ENCODE measurements around the gene DCAF11. TPM values are rescaled to one million over a fixed set of nuclear protein-coding genes. Genes with fewer than 3 reads are reported as not detected.

Gene DCAF11
- total and polyA plus RNA-seq, 2 of the 13 experiments (the other 11 are each of a cell fraction or from before 2014, with no cell fraction given), result 150 to 257 TPM

DNA sequence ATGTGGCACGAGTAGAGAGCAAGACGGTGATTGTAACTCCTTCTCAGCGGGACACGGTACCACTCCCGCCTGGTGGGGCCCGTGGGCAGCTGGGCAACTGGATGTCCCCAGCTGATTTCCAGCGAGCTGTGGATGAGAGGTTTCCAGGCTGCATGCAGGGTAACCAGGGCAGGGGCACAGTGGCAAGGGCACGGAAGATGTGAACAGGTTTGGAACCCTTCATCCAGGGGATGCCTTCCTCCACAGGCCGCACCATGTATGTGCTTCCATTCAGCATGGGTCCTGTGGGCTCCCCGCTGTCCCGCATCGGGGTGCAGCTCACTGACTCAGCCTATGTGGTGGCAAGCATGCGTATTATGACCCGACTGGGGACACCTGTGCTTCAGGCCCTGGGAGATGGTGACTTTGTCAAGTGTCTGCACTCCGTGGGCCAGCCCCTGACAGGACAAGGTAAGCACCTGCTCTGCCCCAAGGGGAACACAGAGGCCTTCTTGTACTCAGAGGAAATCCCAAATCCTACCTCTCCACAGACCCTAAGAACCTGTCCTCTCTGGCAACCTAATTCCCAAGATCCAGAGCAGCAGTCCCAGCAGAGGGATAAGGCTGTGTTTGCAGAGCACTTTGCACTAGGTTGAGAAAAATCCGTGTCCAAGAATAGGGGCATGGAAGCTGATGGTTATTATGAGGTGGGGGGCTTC, 16.2 kb upstream of the DCAF11 start (continued):
- 0 out of 2 replicates have a peak, but pooled peaks have one; percentile 48 for TF ChIP-seq MZF1 (CRISPR knock-in tag; IDR thresholded peaks at IDR 0.05; ENCODE audit: borderline replicate concordance)
- TF ChIP-seq, protein P1, sequence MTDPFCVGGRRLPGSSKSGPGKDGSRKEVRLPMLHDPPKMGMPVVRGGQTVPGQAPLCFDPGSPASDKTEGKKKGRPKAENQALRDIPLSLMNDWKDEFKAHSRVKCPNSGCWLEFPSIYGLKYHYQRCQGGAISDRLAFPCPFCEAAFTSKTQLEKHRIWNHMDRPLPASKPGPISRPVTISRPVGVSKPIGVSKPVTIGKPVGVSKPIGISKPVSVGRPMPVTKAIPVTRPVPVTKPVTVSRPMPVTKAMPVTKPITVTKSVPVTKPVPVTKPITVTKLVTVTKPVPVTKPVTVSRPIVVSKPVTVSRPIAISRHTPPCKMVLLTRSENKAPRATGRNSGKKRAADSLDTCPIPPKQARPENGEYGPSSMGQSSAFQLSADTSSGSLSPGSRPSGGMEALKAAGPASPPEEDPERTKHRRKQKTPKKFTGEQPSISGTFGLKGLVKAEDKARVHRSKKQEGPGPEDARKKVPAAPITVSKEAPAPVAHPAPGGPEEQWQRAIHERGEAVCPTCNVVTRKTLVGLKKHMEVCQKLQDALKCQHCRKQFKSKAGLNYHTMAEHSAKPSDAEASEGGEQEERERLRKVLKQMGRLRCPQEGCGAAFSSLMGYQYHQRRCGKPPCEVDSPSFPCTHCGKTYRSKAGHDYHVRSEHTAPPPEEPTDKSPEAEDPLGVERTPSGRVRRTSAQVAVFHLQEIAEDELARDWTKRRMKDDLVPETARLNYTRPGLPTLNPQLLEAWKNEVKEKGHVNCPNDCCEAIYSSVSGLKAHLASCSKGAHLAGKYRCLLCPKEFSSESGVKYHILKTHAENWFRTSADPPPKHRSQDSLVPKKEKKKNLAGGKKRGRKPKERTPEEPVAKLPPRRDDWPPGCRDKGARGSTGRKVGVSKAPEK (CRISPR knock-in tag; IDR thresholded peaks at IDR 0.05; ENCODE audit: borderline replicate concordance), result peak; percentile 51; the same call in 1 of the 2 replicates
- peak; percentile 31; the same call in 1 of the 2 replicates for TF ChIP-seq ZNF768 (CRISPR knock-in tag; IDR thresholded peaks at IDR 0.05)
- no peak for TF ChIP-seq ZNF224 (CRISPR knock-in tag; IDR thresholded peaks at IDR 0.05)
- no peak for TF ChIP-seq RNF2 (conservative IDR thresholded peaks at IDR 0.05; ENCODE audit: low read depth)
- peak; percentile 74 for TF ChIP-seq TAF15 (IDR thresholded peaks at IDR 0.05; ENCODE audit: low read depth, low read length, poor library complexity, severe bottlenecking)
- no peak for TF ChIP-seq NFIC (IDR thresholded peaks at IDR 0.05; ENCODE audit: low read length)
- TF ChIP-seq POLR2G (IDR thresholded peaks at IDR 0.05; ENCODE audit: low read depth, low read length), result peak; percentile 22
- TF ChIP-seq, protein P2, sequence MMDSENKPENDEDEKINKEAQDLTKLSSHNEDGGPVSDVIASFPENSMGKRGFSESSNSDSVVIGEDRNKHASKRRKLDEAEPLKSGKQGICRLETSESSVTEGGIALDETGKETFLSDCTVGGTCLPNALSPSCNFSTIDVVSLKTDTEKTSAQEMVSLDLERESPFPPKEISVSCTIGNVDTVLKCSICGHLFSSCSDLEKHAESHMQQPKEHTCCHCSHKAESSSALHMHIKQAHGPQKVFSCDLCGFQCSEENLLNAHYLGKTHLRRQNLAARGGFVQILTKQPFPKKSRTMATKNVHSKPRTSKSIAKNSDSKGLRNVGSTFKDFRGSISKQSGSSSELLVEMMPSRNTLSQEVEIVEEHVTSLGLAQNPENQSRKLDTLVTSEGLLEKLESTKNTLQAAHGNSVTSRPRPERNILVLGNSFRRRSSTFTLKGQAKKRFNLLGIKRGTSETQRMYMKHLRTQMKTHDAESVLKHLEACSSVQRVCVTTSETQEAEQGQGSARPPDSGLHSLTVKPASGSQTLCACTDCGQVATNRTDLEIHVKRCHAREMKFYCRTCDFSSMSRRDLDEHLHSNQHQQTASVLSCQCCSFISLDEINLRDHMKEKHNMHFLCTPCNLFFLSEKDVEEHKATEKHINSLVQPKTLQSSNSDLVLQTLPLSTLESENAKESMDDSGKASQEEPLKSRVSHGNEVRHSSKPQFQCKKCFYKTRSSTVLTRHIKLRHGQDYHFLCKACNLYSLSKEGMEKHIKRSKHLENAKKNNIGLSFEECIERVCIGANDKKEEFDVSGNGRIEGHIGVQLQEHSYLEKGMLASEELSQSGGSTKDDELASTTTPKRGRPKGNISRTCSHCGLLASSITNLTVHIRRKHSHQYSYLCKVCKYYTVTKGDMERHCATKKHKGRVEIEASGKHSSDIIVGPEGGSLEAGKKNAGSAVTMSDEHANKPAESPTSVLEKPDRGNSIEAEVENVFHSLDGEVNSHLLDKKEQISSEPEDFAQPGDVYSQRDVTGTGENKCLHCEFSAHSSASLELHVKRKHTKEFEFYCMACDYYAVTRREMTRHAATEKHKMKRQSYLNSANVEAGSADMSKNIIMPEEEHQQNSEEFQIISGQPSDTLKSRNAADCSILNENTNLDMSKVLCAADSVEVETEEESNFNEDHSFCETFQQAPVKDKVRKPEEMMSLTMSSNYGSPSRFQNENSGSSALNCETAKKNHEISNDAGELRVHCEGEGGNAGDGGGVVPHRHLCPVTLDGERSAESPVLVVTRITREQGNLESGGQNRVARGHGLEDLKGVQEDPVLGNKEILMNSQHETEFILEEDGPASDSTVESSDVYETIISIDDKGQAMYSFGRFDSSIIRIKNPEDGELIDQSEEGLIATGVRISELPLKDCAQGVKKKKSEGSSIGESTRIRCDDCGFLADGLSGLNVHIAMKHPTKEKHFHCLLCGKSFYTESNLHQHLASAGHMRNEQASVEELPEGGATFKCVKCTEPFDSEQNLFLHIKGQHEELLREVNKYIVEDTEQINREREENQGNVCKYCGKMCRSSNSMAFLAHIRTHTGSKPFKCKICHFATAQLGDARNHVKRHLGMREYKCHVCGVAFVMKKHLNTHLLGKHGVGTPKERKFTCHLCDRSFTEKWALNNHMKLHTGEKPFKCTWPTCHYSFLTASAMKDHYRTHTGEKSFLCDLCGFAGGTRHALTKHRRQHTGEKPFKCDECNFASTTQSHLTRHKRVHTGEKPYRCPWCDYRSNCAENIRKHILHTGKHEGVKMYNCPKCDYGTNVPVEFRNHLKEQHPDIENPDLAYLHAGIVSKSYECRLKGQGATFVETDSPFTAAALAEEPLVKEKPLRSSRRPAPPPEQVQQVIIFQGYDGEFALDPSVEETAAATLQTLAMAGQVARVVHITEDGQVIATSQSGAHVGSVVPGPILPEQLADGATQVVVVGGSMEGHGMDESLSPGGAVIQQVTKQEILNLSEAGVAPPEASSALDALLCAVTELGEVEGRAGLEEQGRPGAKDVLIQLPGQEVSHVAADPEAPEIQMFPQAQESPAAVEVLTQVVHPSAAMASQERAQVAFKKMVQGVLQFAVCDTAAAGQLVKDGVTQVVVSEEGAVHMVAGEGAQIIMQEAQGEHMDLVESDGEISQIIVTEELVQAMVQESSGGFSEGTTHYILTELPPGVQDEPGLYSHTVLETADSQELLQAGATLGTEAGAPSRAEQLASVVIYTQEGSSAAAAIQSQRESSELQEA (CRISPR knock-in tag; IDR thresholded peaks at IDR 0.05; ENCODE audit: not compliant biosample characterization), result peak; percentile 28
- TF ChIP-seq RBFOX2 (IDR thresholded peaks at IDR 0.05; ENCODE audit: low read depth, low read length), result peak; percentile 76
- TF ChIP-seq CBX5 (CRISPR knock-in tag; IDR thresholded peaks at IDR 0.05; ENCODE audit: borderline replicate concordance), result peak; percentile 24; the same call in 1 of the 2 replicates
- TF ChIP-seq NKX3-1 (CRISPR knock-in tag; IDR thresholded peaks at IDR 0.05), result 0 out of 2 replicates have a peak, but pooled peaks have one; percentile 34
- TF ChIP-seq ZFAT (CRISPR knock-in tag; conservative IDR thresholded peaks at IDR 0.05), result 0 out of 2 replicates have a peak, but pooled peaks have one; percentile 75
- TF ChIP-seq HOXD1 (CRISPR knock-in tag; IDR thresholded peaks at IDR 0.05), result 0 out of 2 replicates have a peak, but pooled peaks have one; percentile 72
- TF ChIP-seq ZNF550 (CRISPR knock-in tag; IDR thresholded peaks at IDR 0.05; ENCODE audit: borderline replicate concordance), result no peak
